LNCaP clone FGC (cell line): ENCODE data around the gene SMCO4.

Experiments used
- DNase-seq: peaks from one replicate; pipeline ENCODE4 v3.0.0-alpha.2; 2011; ENCODE audit warnings: low read depth
- H3K4me3 ChIP-seq: 2 replicates; pipeline ENCODE4 v1.5.1; 2011; ENCODE audit warnings: mild to moderate bottlenecking, low read depth, low read length, control low read depth
- CTCF ChIP-seq: IDR thresholded peaks from 2 replicates; pipeline ENCODE4 v1.5.1; 2012; ENCODE audit warnings: mild to moderate bottlenecking; ENCODE audit not compliant: control insufficient read depth, insufficient read depth; ENCODE audit errors: extremely low read depth

Gene SMCO4

GRCh38 chr11:93505703-93506102 is 37.5 kb downstream of the SMCO4 start:
- no peak for TF ChIP-seq CTCF
- no peak overlapping the region for H3K4me3 ChIP-seq
- no peak for DNase-seq

GRCh38 chr11:93504110-93505095 is 38.8 kb downstream of the SMCO4 start:
- no peak for TF ChIP-seq CTCF
- H3K4me3 ChIP-seq, result no peak overlapping the region
- DNase-seq, result no peak

GRCh38 chr11:93501856-93502255 is 41.3 kb downstream of the SMCO4 start:
- no peak overlapping the region for H3K4me3 ChIP-seq
- no peak for DNase-seq
- TF ChIP-seq CTCF, result no peak

- no peak for DNase-seq
- no peak overlapping the region for H3K4me3 ChIP-seq
- TF ChIP-seq CTCF, result no peak
Observed at GRCh38 chr11:93500759-93501158, 42.4 kb downstream of the SMCO4 start.

GRCh38 chr11:93498641-93499040 is 44.5 kb downstream of the SMCO4 start:
- no peak for TF ChIP-seq CTCF
- no peak for DNase-seq
- H3K4me3 ChIP-seq, result peak overlapping the region; percentile 10

- TF ChIP-seq CTCF, result no peak
- peak; percentile 83 for DNase-seq
- H3K4me3 ChIP-seq, result peak overlapping the region; percentile 10
Observed at GRCh38 chr11:93498161-93498560, 45.0 kb downstream of the SMCO4 start.
